PC-9 (cell line): Measurements from ENCODE around the gene BRAF.
"Not testable (repeated sequence)": the region's sequence is repeated elsewhere in the genome, so short reads cannot be mapped to it uniquely, and the experiment has no call there.

Experiments used
- EZH2 ChIP-seq: fragments of 200-600 bp; sonication (generic); IDR thresholded peaks from 2 replicates; pipeline ENCODE4 v1.8.0; 2017; ENCODE audit warnings: antibody characterized with exemption, low read depth
- TF ChIP-seq, protein P1 (sequence below): fragments of 200-600 bp; sonication (generic); conservative IDR thresholded peaks from 2 replicates; pipeline ENCODE4 v1.6.1; 2017; ENCODE audit warnings: mixed run types, antibody characterized with exemption, mild to moderate bottlenecking, moderate library complexity

DNA sequence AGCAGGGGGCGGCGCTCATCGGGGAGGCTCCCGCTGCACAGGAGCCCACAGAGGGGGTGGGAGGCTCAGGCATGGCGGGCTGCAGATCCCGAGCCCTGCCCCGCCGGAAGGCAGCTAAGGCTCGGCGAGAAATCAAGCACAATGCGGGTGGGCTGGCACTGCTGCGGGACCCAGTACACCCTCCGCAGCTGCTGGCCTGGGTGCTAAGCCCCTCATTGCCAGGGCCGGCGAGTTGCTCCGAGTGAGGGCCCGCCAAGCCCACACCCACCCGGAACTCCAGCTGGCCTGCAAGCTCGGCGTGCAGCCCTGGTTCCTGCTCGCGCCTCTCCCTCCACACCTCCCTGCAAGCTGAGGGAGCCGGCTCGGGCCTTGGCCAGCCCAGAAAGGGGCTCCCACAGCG lies 32.3 kb upstream of the BRAF start:
- TF ChIP-seq, protein P1, sequence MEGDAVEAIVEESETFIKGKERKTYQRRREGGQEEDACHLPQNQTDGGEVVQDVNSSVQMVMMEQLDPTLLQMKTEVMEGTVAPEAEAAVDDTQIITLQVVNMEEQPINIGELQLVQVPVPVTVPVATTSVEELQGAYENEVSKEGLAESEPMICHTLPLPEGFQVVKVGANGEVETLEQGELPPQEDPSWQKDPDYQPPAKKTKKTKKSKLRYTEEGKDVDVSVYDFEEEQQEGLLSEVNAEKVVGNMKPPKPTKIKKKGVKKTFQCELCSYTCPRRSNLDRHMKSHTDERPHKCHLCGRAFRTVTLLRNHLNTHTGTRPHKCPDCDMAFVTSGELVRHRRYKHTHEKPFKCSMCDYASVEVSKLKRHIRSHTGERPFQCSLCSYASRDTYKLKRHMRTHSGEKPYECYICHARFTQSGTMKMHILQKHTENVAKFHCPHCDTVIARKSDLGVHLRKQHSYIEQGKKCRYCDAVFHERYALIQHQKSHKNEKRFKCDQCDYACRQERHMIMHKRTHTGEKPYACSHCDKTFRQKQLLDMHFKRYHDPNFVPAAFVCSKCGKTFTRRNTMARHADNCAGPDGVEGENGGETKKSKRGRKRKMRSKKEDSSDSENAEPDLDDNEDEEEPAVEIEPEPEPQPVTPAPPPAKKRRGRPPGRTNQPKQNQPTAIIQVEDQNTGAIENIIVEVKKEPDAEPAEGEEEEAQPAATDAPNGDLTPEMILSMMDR = not testable (repeated sequence)
- not testable (repeated sequence) for TF ChIP-seq EZH2
